ENCODE measurements around the gene KCNMB4.
A peak's percentile ranks its signal among the peaks of the same experiment; 100 is the strongest.
"Not testable (repeated sequence)": the region's sequence is repeated elsewhere in the genome, so short reads cannot be mapped to it uniquely, and the experiment has no call there.

Gene KCNMB4

DNA sequence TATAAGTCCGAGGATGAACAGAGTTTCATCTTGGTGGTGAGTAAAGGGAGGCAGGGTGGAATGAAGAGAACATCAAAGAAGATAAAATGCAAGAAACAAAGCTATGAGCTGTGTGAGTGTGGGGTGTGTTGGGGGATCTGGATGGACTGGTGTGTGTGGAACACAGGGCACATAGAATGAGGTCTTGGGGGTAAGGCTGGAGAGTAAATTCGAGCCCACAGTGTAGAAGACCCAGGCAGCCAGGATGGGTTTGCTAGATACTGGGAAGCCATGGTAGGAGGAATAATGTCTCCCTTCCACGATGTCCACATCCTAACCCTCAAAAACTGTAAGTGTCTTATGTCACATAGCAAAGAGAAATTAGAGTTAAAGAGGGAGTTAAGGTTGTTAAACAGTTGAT, 6.8 kb downstream of the KCNMB4 start:
- DNase-seq (ENCODE audit: low spot score): no peak

DNA sequence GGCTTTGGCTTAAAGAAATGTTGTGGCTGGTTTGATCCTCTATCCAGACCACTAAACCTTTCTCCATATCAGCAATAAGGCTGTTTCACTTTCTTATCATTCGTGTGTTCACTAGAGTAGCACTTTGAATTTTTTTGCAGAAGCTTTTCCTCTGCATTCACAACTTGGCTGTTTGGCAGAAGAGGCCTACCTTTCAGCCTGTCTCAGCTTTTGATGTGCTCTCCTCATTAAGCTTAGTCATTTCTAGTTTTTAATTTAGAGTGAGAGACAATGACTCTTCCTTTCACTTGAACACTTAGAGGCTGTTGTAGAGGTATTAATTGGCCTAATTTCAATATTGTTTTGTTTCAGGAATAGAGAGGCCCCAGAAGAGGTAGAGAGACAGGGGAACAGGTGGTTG, 13.8 kb downstream of the KCNMB4 start:
- no peak for DNase-seq (ENCODE audit: low spot score)

DNA sequence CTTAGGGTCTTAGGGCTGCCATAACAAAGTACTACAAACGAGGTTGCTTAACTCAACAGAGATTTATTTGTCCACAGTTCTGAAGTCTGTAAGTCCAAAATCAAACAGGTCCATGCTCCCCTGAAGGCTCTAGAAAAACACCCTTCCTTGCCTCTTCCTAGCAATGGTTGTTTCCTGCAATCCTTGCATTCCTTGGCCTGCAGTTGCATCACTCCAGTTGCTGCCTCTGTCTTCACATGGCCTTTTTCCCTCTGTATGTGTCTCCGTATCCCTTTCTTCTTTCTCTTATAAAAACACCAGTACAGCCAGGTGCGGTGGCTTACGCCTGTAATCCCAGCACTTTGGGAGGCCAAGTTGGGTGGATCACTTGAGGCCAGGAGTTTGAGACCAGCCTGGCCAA, 17.4 kb downstream of the KCNMB4 start:
- peak; percentile 8 for DNase-seq (ENCODE audit: low spot score)

- DNase-seq (ENCODE audit: low spot score): no peak
Measured at GRCh38 chr12:70383886-70384285, 17.8 kb downstream of the KCNMB4 start.

DNA sequence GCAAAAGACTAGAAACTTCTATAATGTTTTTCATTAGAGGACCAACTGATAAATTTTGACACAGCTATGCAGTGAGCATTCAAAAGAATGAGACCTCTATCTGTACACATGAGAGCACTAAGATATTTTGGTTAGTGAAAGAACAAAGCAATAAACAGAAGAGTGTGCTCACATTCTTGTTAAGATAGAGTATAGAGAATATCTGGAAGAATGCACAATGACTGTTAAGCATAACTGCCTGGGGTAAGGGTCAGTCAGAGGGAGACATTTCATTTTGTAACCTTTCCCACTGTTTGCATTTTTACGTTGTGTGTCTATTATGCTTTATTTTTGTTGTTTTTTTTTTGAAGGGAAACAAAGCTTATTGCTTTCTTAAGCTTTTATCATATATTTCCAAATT, 20.7 kb downstream of the KCNMB4 start:
- DNase-seq (ENCODE audit: low spot score): no peak

DNA sequence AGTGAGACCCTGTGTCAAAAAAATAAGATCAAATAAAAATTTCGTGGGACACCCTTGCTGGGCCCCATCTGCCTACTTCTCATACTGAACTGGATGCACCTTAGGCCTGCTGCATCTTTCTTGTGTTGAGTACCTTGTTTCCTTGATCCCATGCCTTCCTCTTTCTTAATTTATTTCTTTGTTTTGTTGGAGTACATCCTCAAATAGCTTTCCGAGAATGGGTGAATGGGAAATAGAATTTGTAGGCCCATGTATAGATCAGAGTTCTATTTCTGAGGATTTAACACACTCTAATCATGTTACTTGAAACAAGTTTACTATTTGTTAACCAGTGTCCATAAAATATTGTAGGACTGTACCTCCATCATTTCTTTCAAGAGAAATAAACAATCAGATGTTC, 23.6 kb downstream of the KCNMB4 start:
- DNase-seq (ENCODE audit: low spot score): no peak

- DNase-seq (ENCODE audit: low spot score): not testable (repeated sequence)
Measured at GRCh38 chr12:70392631-70393030, 26.5 kb downstream of the KCNMB4 start.

- peak; percentile 31 for DNase-seq (ENCODE audit: low spot score)
Measured at GRCh38 chr12:70393787-70394499, 27.9 kb downstream of the KCNMB4 start.

DNA sequence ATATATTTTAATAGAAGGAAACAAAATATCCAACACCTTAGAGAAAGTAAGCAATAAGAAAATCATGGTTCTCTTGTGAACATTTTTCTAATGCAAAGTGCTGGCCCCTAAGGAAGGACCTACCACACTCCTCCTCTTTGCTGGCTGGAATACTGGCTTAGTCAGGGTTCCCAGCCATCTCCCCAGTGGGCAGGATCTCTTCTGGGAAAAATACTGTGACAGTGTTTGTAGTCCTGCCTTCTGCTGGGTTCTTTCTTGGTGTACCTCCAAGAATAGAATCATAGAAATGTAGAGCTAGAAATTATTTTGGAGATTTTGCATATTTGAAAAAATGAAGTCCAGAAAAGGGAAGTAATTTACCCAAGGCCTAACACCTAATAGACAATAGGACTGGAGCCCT, 31.9 kb downstream of the KCNMB4 start:
- no peak for DNase-seq (ENCODE audit: low spot score)

DNA sequence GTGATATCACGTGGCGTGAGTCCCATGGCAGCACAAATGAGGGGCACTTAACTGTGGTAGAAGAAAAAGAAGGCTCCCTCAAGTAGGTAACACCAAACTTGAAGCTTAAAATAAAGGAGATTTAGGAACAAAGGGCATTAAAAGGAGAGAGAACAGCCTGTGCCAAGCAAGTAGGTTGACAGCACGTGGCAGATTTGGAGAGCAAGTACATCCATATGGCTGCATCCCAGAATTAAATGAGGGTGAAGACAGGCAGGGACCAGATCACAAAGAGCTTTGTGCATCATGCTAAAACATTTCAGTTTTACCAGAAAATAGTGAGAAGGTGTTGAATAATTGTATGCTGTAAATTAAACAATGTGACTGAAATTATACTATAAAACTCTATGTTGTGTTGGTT, 32.8 kb downstream of the KCNMB4 start:
- no peak for DNase-seq (ENCODE audit: low spot score)

GRCh38 chr12:70399311-70399710, 33.2 kb downstream of the KCNMB4 start:
- DNase-seq (ENCODE audit: low spot score): no peak

DNA sequence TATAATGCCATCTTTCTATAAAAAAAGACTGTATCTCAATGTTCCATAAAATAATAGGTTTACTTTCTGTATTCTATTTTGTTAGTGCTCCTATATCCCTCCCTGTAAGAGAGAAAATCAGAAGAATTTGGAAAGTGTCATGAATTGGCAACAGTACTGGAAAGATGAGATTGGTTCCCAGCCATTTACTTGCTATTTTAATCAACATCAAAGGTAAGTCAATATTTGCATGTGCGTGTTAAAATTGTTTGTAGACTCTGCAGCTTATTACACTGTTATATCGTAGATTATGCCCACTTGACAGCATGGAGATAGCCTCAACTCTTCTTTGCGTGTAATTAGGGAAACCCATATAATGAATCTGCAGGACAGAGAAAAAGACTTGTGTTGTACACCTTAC, 34.0 kb downstream of the KCNMB4 start:
- DNase-seq (ENCODE audit: low spot score): no peak

DNA sequence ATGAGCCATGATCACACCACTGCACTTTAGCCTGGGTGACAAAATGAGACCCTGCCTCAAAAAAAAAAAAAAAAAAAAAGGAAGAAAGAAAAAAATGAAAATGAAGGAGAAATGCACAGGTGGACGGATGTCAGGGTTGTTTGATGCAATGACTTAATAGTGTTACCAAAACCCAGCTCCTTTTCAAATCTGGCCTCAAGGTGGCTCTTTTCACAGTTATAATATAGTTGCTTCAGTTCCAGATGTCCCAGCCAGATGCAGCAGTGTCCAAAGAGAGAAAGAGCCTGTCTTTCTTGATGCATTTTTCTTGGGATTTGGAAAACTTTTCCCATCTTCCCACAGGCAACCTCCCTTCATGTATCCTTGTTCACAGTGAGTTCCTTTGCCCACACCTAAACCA, 36.5 kb downstream of the KCNMB4 start:
- DNase-seq (ENCODE audit: low spot score): no peak

DNA sequence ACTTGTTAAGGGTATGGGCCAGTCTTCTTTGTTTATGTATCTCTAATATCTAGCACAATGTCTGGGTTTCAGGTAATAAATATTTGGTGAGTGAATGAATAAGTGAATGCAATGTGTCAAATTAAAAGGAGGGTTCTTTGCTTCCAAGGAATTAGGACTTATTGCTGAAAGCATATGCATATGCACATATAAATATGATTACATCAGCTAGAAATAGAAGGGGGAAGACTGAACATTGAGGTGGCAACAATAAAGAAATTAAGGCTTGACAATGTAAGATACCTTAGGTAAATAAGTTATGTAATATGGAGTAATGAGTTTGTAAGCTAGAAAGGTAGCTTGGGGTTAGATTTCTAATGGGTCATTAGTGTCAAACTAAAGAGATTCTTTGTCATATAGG, 37.7 kb downstream of the KCNMB4 start:
- DNase-seq (ENCODE audit: low spot score): no peak

- no peak for DNase-seq (ENCODE audit: low spot score)
Measured at GRCh38 chr12:70408004-70408790, 42.1 kb downstream of the KCNMB4 start.

- no peak for DNase-seq (ENCODE audit: low spot score)
Measured at GRCh38 chr12:70415987-70416386, 49.9 kb downstream of the KCNMB4 start.

- no peak for DNase-seq (ENCODE audit: low spot score)
Measured at GRCh38 chr12:70417121-70417520, 51.0 kb downstream of the KCNMB4 start.

DNA sequence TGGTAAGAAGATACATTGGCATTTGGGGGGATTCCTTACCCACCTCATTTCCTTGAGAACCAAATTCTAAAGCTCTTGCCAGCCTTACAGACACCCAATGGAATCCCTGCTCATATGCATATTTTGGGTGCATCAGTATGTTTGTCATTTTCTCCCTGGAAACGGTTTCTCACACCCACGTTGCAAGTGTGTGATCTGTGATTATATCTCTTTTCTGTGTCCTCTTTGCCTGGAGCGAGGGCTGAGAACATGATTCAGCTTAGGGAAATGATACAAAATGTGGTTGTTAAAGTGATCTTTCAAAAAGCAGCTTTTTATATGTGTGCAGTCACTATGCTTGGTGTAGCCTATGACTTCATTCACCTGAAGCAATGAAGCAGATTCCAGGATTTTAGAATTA, 52.0 kb downstream of the KCNMB4 start:
- no peak for DNase-seq (ENCODE audit: low spot score)

GRCh38 chr12:70422631-70423030, 56.5 kb downstream of the KCNMB4 start:
- no peak for DNase-seq (ENCODE audit: low spot score)

- no peak for DNase-seq (ENCODE audit: low spot score)
Measured at GRCh38 chr12:70426620-70427019, 60.5 kb downstream of the KCNMB4 start.

DNA sequence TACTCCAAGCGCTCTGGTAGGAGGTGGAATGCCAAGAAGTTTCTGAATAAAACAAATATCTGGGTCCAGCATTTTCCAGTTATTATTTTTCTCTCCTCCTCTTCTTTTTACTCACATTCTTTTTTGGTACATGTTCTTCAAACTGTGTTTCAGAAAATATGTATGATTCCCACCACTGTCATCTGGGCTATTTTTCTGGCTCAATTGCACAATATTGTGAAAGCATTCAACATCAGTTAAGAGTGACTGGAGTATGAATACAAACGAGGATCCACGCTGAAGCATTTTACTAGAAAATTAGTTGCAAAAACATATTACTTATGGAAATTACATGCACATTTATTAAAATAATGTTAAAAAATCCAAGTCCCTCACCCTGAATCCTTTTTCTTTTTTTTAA, 61.5 kb downstream of the KCNMB4 start:
- peak; percentile 41 for DNase-seq (ENCODE audit: low spot score)

- no peak for DNase-seq (ENCODE audit: low spot score)
Measured at GRCh38 chr12:70430400-70430799, 64.3 kb downstream of the KCNMB4 start.

DNA sequence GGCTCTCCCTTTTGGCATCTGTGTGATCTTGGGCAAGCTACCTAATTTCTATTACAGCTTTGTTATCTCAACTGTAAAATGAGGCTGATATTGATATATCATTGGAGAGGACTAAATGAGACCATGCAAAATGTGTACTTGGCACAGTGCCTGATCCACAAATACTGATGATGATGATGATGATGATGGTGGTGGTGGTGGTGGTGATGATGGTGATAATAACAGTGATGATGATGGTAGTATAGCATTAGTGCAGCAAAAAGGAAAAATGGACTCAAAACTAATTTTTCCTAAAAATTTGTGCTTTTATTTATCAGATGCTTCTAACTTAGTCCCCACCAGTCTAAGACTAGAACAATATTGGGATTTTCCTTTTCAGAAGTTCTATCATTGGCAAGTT, 70.7 kb downstream of the KCNMB4 start:
- no peak for DNase-seq (ENCODE audit: low spot score)

Data from GM03348 (cell line).